OCI-LY7 (cell line): Measurements from ENCODE around the gene C2CD3. TPM values are rescaled to one million over a fixed set of nuclear protein-coding genes. Genes with fewer than 3 reads are reported as not detected.

Source experiments
- Bru-seq: library from RNA; stranded (reverse); fragments of 400-500 nt; gene quantifications from one replicate; lab custom pipeline; 2021; lab: Mats Ljungman, UMichigan
- BruChase-seq, 2 experiments: library from RNA; stranded (reverse); fragments of 400-500 nt; gene quantifications; one replicate each; lab custom pipeline; 2021; lab: Mats Ljungman, UMichigan
- BruUV-seq: library from RNA; stranded (reverse); fragments of 400-500 nt; replicated peaks from 2 replicates; lab custom pipeline; 2021; lab: Mats Ljungman, UMichigan
- CTCF ChIA-PET: fragments of 300-600 bp; sonication (Branson Sonifier 250); formaldehyde crosslinking; loops from one replicate; lab custom pipeline; 2022; ENCODE audit warnings: antibody characterized with exemption; ENCODE audit not compliant: unreplicated experiment; lab: Charles Lee
- POLR2A ChIA-PET: fragments of 300-600 bp; sonication (Branson Sonifier 250); formaldehyde crosslinking; loops from one replicate; lab custom pipeline; 2022; ENCODE audit warnings: antibody characterized with exemption; lab: Charles Lee
- DNase-seq: peaks from one replicate; pipeline ENCODE4 v3.0.0-alpha.2; 2015; ENCODE audit warnings: low spot score
- H2AFZ ChIP-seq: fragments of 200-600 bp; sonication (generic), shearing (Covaris generic); 2 replicates; pipeline ENCODE4 v1.6.1; 2014; ENCODE audit warnings: mild to moderate bottlenecking, antibody characterized with exemption, low read length, moderate library complexity
- H3K27ac ChIP-seq: fragments of 200-600 bp; sonication (generic); 2 replicates; pipeline ENCODE4 v1.5.1; 2014; ENCODE audit warnings: mixed run types, low read depth, mild to moderate bottlenecking, moderate library complexity, low read length, inconsistent platforms; ENCODE audit not compliant: poor library complexity, severe bottlenecking
- H3K36me3 ChIP-seq: fragments of 200-600 bp; sonication (generic); 2 replicates; pipeline ENCODE4 v1.6.1; 2014; ENCODE audit warnings: mild to moderate bottlenecking, antibody characterized with exemption, low read length, moderate library complexity, mixed read lengths; ENCODE audit not compliant: insufficient read depth
- H3K4me1 ChIP-seq: fragments of 200-600 bp; sonication (generic); 2 replicates; pipeline ENCODE4 v1.5.1; 2014; ENCODE audit warnings: mild to moderate bottlenecking, low read length; ENCODE audit not compliant: insufficient read depth, poor library complexity, severe bottlenecking
- H3K4me2 ChIP-seq: fragments of 200-600 bp; sonication (generic); 2 replicates; pipeline ENCODE4 v1.6.1; 2014; ENCODE audit warnings: mild to moderate bottlenecking, low read length
- H3K4me3 ChIP-seq: fragments of 200-600 bp; sonication (generic); 2 replicates; pipeline ENCODE4 v1.5.1; 2014; ENCODE audit warnings: mild to moderate bottlenecking, low read depth, low read length; ENCODE audit not compliant: poor library complexity, severe bottlenecking
- H3K79me2 ChIP-seq: fragments of 200-600 bp; sonication (generic); 2 replicates; pipeline ENCODE4 v1.6.1; 2016; ENCODE audit warnings: low read depth, mild to moderate bottlenecking, low read length, moderate library complexity, mixed read lengths; ENCODE audit not compliant: insufficient read depth
- H3K9me2 ChIP-seq: fragments of 200-600 bp; sonication (generic); 2 replicates; pipeline ENCODE4 v1.6.1; 2016; ENCODE audit warnings: mild to moderate bottlenecking, low read length, mixed read lengths; ENCODE audit not compliant: insufficient read depth
- H3K9me3 ChIP-seq: fragments of 200-600 bp; sonication (generic); 2 replicates; pipeline ENCODE4 v1.6.1; 2014; ENCODE audit warnings: mild to moderate bottlenecking, mixed run types, low read length, mixed read lengths
- H4K20me1 ChIP-seq: fragments of 200-600 bp; sonication (generic); 2 replicates; pipeline ENCODE4 v1.6.1; 2014; ENCODE audit warnings: mild to moderate bottlenecking, antibody characterized with exemption, low read length, moderate library complexity, mixed read lengths; ENCODE audit not compliant: insufficient read depth
- CTCF ChIP-seq: fragments of 200-600 bp; sonication (generic); conservative IDR thresholded peaks from 2 replicates; pipeline ENCODE4 v1.5.1; 2014; ENCODE audit warnings: mild to moderate bottlenecking, antibody characterized with exemption, low read length, moderate library complexity, mixed read lengths
- EZH2phosphoT487 ChIP-seq: fragments of 200-600 bp; sonication (generic); IDR thresholded peaks from 2 replicates; pipeline ENCODE4 v1.6.1; 2018; ENCODE audit warnings: low read depth, borderline replicate concordance, mild to moderate bottlenecking, mixed run types, antibody characterized with exemption, low read length, moderate library complexity, mixed read lengths
- intact Hi-C: fragments of 100-400 bp; cut with micrococcal nuclease; formaldehyde crosslinking; loops from one replicate; pipeline ENCODE4 v1.10.0; 2022; ENCODE audit not compliant: unreplicated experiment
- long read RNA-seq: library from polyadenylated mRNA; stranded (forward); transcript quantifications from one replicate; pipeline ENCODE4 v2.0.0, GENCODE V29; 2022
- total RNA-seq, 2 experiments: library from RNA; depleted of rRNA in 1 of 2; stranded (reverse); fragments of >200 nt in 1 of 2; shearing (Covaris generic) in 1 of 2; gene quantifications; 2 replicates each; pipeline ENCODE4 v1.2.3, GENCODE V29; 2014 to 2022

Gene C2CD3
- total RNA-seq (2014; rRNA removed; shearing (Covaris generic)), result 24.9 and 29.2 TPM in 2 replicates
- 32.1 and 37.5 TPM in 2 replicates for total RNA-seq (2022)
- Bru-seq, nascent RNA, result percentile 68 among the genes with signal in this experiment
- percentile 62 among the genes with signal in this experiment for BruChase-seq, experiment 1, labeled RNA remaining after a 6-hour chase
- BruChase-seq, experiment 2, labeled RNA remaining after a 2-hour chase, result percentile 62 among the genes with signal in this experiment
- long read RNA-seq, full-length matches to known transcripts, result 2 of 15 reads
- long read RNA-seq, partial matches to known transcripts, result 5 of 15 reads
- long read RNA-seq, other reads (novel, unspliced or antisense), result 8 of 15 reads

GRCh38 chr11:74170694-74171629 lies at the start of gene C2CD3, which contains the start of gene PPME1:
Gene C2CD3, minus strand, starts transcription at chr11:74171002. Its CDS starts 210 bp downstream, at chr11:74170792.
Gene PPME1, plus strand, starts transcription at chr11:74171289. Its CDS starts 133 bp downstream, at chr11:74171422.
- peak within 1 kb of the TSS; percentile 82 for H3K4me2 ChIP-seq
- ChIA-PET CTCF (interaction anchor here (1.4 to 1.5 kb wide), 2 partner anchors 85 to 191 kb away, joined by 3 to 5 read pairs; no protein-coding TSS in a partner anchor), POLR2A (interaction anchor here (0.7 to 2.2 kb wide), 11 partner anchors 9 to 1721 kb away, joined by 3 to 17 read pairs (median 4); partner anchors contain the start of gene UCP2)
- H4K20me1 ChIP-seq, result no peaks in the 10 kb centered on the region
- H3K9me2 ChIP-seq, result no peaks in the 10 kb centered on the region
- peak within 1 kb of the TSS; percentile 75 for H3K27ac ChIP-seq
- peak within 1 kb of the TSS; percentile 93 for H3K4me3 ChIP-seq
- peaks cover 44% of the 10 kb centered on the region for H3K79me2 ChIP-seq
- intact Hi-C loops, result loop anchor here (2.0 to 5.0 kb wide), 2 partner anchors 188 to 209 kb away; partner anchors contain the start of gene UCP2
- TF ChIP-seq CTCF, result 0 out of 2 replicates have a peak, but pooled peaks have one; percentile 33
- no peak for TF ChIP-seq EZH2phosphoT487
- BruUV-seq, result no TSS peak
- H3K4me1 ChIP-seq, result peaks cover 30% of the 10 kb centered on the region
- peak within 1 kb of the TSS; percentile 96 for H2AFZ ChIP-seq
- H3K9me3 ChIP-seq, result no peaks in the 10 kb centered on the region
- peaks cover 41% of the 10 kb centered on the region for H3K36me3 ChIP-seq
- DNase-seq, result peak; percentile 100

GRCh38 chr11:74220376-74220775 lies 49.6 kb upstream of the C2CD3 start:
- Histone ChIP-seq H3K9me3 (no peaks in the 10 kb centered on the region), H4K20me1 (no peaks in the 10 kb centered on the region), H3K36me3 (0 out of 2 replicates have a peak, but pooled peaks cover 6% of the 10 kb centered on the region), H3K79me2 (no peaks in the 10 kb centered on the region), H3K4me3 (no peak overlapping the region), H3K9me2 (no peaks in the 10 kb centered on the region), H3K4me2 (no peak overlapping the region), H3K4me1 (no peaks in the 10 kb centered on the region), H2AFZ (no peak overlapping the region), H3K27ac (no peak overlapping the region)
- ChIA-PET CTCF (no interaction called here), POLR2A (no interaction called here)
- no peak for DNase-seq
- intact Hi-C loops, result no loop called here
- BruUV-seq, result no TSS peak
- TF ChIP-seq CTCF, result no peak
- TF ChIP-seq EZH2phosphoT487, result no peak
